SK-N-MC (cell line): Measurements from ENCODE around the gene MCOLN1.

Source experiments
- DNase-seq: peaks from one replicate; pipeline ENCODE4 v3.0.0-alpha.2; 2011; ENCODE audit warnings: low read depth, low spot score
- H3K27ac ChIP-seq: fragments of 200-600 bp; sonication (generic); 2 replicates; pipeline ENCODE4 v1.5.1; 2016; ENCODE audit warnings: mixed run types
- H3K36me3 ChIP-seq: fragments of 200-600 bp; sonication (generic); 2 replicates; pipeline ENCODE4 v1.6.1; 2017; ENCODE audit warnings: antibody characterized with exemption, low read length, mixed read lengths; ENCODE audit not compliant: insufficient read depth
- H3K4me3 ChIP-seq: fragments of 200-600 bp; sonication (generic); 2 replicates; pipeline ENCODE4 v1.5.1; 2016
- H3K9ac ChIP-seq: fragments of 200-600 bp; sonication (generic); 2 replicates; pipeline ENCODE4 v1.8.0; 2017; ENCODE audit warnings: mixed run types, mixed read lengths; ENCODE audit not compliant: insufficient read length
- H3K9me3 ChIP-seq: fragments of 200-600 bp; sonication (generic); 2 replicates; pipeline ENCODE4 v1.6.1; 2017; ENCODE audit warnings: low read depth, mild to moderate bottlenecking, antibody characterized with exemption, low read length, moderate library complexity, mixed read lengths
- EZH2 ChIP-seq: fragments of 200-600 bp; sonication (generic); IDR thresholded peaks from one replicate; pipeline ENCODE4 v1.6.1; 2017; ENCODE audit warnings: antibody characterized with exemption
- FOXP2 ChIP-seq: optimal IDR thresholded peaks from 2 replicates; pipeline ENCODE3; 2011; ENCODE audit warnings: mild to moderate bottlenecking, moderate library complexity; ENCODE audit not compliant: insufficient read depth; ENCODE audit errors: extremely low read length, control extremely low read depth
- POLR2AphosphoS5 ChIP-seq: IDR thresholded peaks from 2 replicates; pipeline ENCODE4 v1.6.1; 2012; ENCODE audit warnings: mild to moderate bottlenecking, low read depth, low read length, borderline replicate concordance

The MCOLN1 gene

GRCh38 chr19:7541475-7541824 lies 19.0 kb downstream of the MCOLN1 start:
- no peak for DNase-seq
- no peaks in the 10 kb centered on the region for H3K9me3 ChIP-seq
- H3K9ac ChIP-seq = no peak overlapping the region
- no peak for TF ChIP-seq FOXP2
- TF ChIP-seq EZH2 = no peak
- TF ChIP-seq POLR2AphosphoS5 = no peak
- H3K4me3 ChIP-seq = no peak overlapping the region
- no peak overlapping the region for H3K27ac ChIP-seq
- no peaks in the 10 kb centered on the region for H3K36me3 ChIP-seq

GRCh38 chr19:7541828-7542443 lies 19.5 kb downstream of the MCOLN1 start:
- Histone ChIP-seq H3K27ac (no peak overlapping the region), H3K9ac (no peak overlapping the region), H3K9me3 (no peaks in the 10 kb centered on the region), H3K36me3 (no peaks in the 10 kb centered on the region), H3K4me3 (no peak overlapping the region)
- no peak for DNase-seq
- TF ChIP-seq EZH2 (no peak), FOXP2 (no peak), POLR2AphosphoS5 (no peak)

- no peak overlapping the region for H3K4me3 ChIP-seq
- TF ChIP-seq EZH2 (no peak), POLR2AphosphoS5 (no peak), FOXP2 (no peak)
- no peak overlapping the region for H3K9ac ChIP-seq
- no peaks in the 10 kb centered on the region for H3K36me3 ChIP-seq
- DNase-seq = no peak
- H3K27ac ChIP-seq = no peak overlapping the region
- no peaks in the 10 kb centered on the region for H3K9me3 ChIP-seq
These were observed 20.3 kb downstream of the MCOLN1 start for GRCh38 chr19:7542556-7543348.

- no peaks in the 10 kb centered on the region for H3K9me3 ChIP-seq
- H3K4me3 ChIP-seq = no peak overlapping the region
- TF ChIP-seq POLR2AphosphoS5 (no peak), FOXP2 (no peak), EZH2 (no peak)
- no peak overlapping the region for H3K27ac ChIP-seq
- H3K9ac ChIP-seq = no peak overlapping the region
- DNase-seq = no peak
- H3K36me3 ChIP-seq = no peaks in the 10 kb centered on the region
These were observed 22.2 kb downstream of the MCOLN1 start for GRCh38 chr19:7544626-7545025.

- no peak overlapping the region for H3K27ac ChIP-seq
- no peak for DNase-seq
- no peaks in the 10 kb centered on the region for H3K9me3 ChIP-seq
- H3K9ac ChIP-seq = no peak overlapping the region
- TF ChIP-seq FOXP2 (no peak), EZH2 (no peak), POLR2AphosphoS5 (no peak)
- H3K4me3 ChIP-seq = no peak overlapping the region
- no peaks in the 10 kb centered on the region for H3K36me3 ChIP-seq
These were observed 22.9 kb downstream of the MCOLN1 start for GRCh38 chr19:7545300-7545699.

- Histone ChIP-seq H3K4me3 (no peak overlapping the region), H3K9ac (no peak overlapping the region), H3K9me3 (no peaks in the 10 kb centered on the region), H3K27ac (no peak overlapping the region), H3K36me3 (no peaks in the 10 kb centered on the region)
- no peak for DNase-seq
- TF ChIP-seq EZH2 (no peak), POLR2AphosphoS5 (no peak), FOXP2 (no peak)
These were observed 23.5 kb downstream of the MCOLN1 start for GRCh38 chr19:7545904-7546303.

- DNase-seq = no peak
- TF ChIP-seq FOXP2 (no peak), POLR2AphosphoS5 (no peak), EZH2 (no peak)
- Histone ChIP-seq H3K27ac (no peak overlapping the region), H3K9me3 (no peaks in the 10 kb centered on the region), H3K4me3 (no peak overlapping the region), H3K9ac (no peak overlapping the region), H3K36me3 (no peaks in the 10 kb centered on the region)
These were observed 24.7 kb downstream of the MCOLN1 start for GRCh38 chr19:7547159-7547558.

GRCh38 chr19:7549429-7550148 lies 27.2 kb downstream of the MCOLN1 start:
- Histone ChIP-seq H3K4me3 (no peak overlapping the region), H3K36me3 (no peaks in the 10 kb centered on the region), H3K9ac (no peak overlapping the region), H3K9me3 (no peaks in the 10 kb centered on the region), H3K27ac (no peak overlapping the region)
- TF ChIP-seq FOXP2 = no peak
- TF ChIP-seq POLR2AphosphoS5 = no peak
- no peak for TF ChIP-seq EZH2
- DNase-seq = no peak
